Measurements from ENCODE around the gene FMN1.

The FMN1 gene

GRCh38 chr15:32870240-32871033, 324.1 kb downstream of the FMN1 start:
- no peaks in the 10 kb centered on the region for H3K27me3 ChIP-seq (ENCODE audit: control insufficient read depth, insufficient read depth, low read length)
- no peak overlapping the region for H3K9ac ChIP-seq (ENCODE audit: low read length)
- H3K9me3 ChIP-seq (ENCODE audit: control insufficient read depth, low read depth, low read length) = no peaks in the 10 kb centered on the region
- H3K27ac ChIP-seq (ENCODE audit: low read length) = no peak overlapping the region
- H3K4me1 ChIP-seq (ENCODE audit: control insufficient read depth, low read depth, low read length) = peaks cover 9% of the 10 kb centered on the region
- H3K4me3 ChIP-seq (ENCODE audit: low read length) = no peak overlapping the region
- H3K36me3 ChIP-seq (ENCODE audit: control insufficient read depth, low read depth, low read length) = no peaks in the 10 kb centered on the region

GRCh38 chr15:32869776-32870175, 324.7 kb downstream of the FMN1 start:
- no peak overlapping the region for H3K27ac ChIP-seq (ENCODE audit: low read length)
- no peak overlapping the region for H3K9ac ChIP-seq (ENCODE audit: low read length)
- H3K4me1 ChIP-seq (ENCODE audit: control insufficient read depth, low read depth, low read length) = peaks cover 9% of the 10 kb centered on the region

GRCh38 chr15:32867313-32867626, 327.2 kb downstream of the FMN1 start:
- Histone ChIP-seq H3K9ac (ENCODE audit: low read length) (no peak overlapping the region), H3K4me1 (ENCODE audit: control insufficient read depth, low read depth, low read length) (peaks cover 9% of the 10 kb centered on the region), H3K4me3 (ENCODE audit: low read length) (no peak overlapping the region), H3K27ac (ENCODE audit: low read length) (no peak overlapping the region), H3K36me3 (ENCODE audit: control insufficient read depth, low read depth, low read length) (no peaks in the 10 kb centered on the region), H3K9me3 (ENCODE audit: control insufficient read depth, low read depth, low read length) (no peaks in the 10 kb centered on the region), H3K27me3 (ENCODE audit: control insufficient read depth, insufficient read depth, low read length) (no peaks in the 10 kb centered on the region)

More at GRCh38 chr15:32869776-32870175, 324.7 kb downstream of the FMN1 start:
- H3K27me3 ChIP-seq (ENCODE audit: control insufficient read depth, insufficient read depth, low read length) = no peaks in the 10 kb centered on the region
- no peak overlapping the region for H3K4me3 ChIP-seq (ENCODE audit: low read length)
- H3K36me3 ChIP-seq (ENCODE audit: control insufficient read depth, low read depth, low read length) = no peaks in the 10 kb centered on the region
- H3K9me3 ChIP-seq (ENCODE audit: control insufficient read depth, low read depth, low read length) = no peaks in the 10 kb centered on the region

GRCh38 chr15:32866454-32867312, 327.8 kb downstream of the FMN1 start:
- Histone ChIP-seq H3K27ac (ENCODE audit: low read length) (no peak overlapping the region), H3K4me3 (ENCODE audit: low read length) (no peak overlapping the region)

GRCh38 chr15:32864841-32865240, 329.7 kb downstream of the FMN1 start:
- Histone ChIP-seq H3K4me3 (ENCODE audit: low read length) (no peak overlapping the region), H3K9me3 (ENCODE audit: control insufficient read depth, low read depth, low read length) (no peaks in the 10 kb centered on the region), H3K4me1 (ENCODE audit: control insufficient read depth, low read depth, low read length) (peaks cover 20% of the 10 kb centered on the region), H3K9ac (ENCODE audit: low read length) (no peak overlapping the region), H3K27me3 (ENCODE audit: control insufficient read depth, insufficient read depth, low read length) (no peaks in the 10 kb centered on the region), H3K27ac (ENCODE audit: low read length) (no peak overlapping the region), H3K36me3 (ENCODE audit: control insufficient read depth, low read depth, low read length) (no peaks in the 10 kb centered on the region)

More at GRCh38 chr15:32866454-32867312, 327.8 kb downstream of the FMN1 start:
- no peak overlapping the region for H3K9ac ChIP-seq (ENCODE audit: low read length)
- H3K4me1 ChIP-seq (ENCODE audit: control insufficient read depth, low read depth, low read length) = peaks cover 13% of the 10 kb centered on the region
- no peaks in the 10 kb centered on the region for H3K9me3 ChIP-seq (ENCODE audit: control insufficient read depth, low read depth, low read length)
- H3K27me3 ChIP-seq (ENCODE audit: control insufficient read depth, insufficient read depth, low read length) = no peaks in the 10 kb centered on the region
- H3K36me3 ChIP-seq (ENCODE audit: control insufficient read depth, low read depth, low read length) = no peaks in the 10 kb centered on the region

GRCh38 chr15:32864051-32864450, 330.5 kb downstream of the FMN1 start:
- no peaks in the 10 kb centered on the region for H3K9me3 ChIP-seq (ENCODE audit: control insufficient read depth, low read depth, low read length)
- H3K4me3 ChIP-seq (ENCODE audit: low read length) = no peak overlapping the region
- H3K27ac ChIP-seq (ENCODE audit: low read length) = no peak overlapping the region
- H3K4me1 ChIP-seq (ENCODE audit: control insufficient read depth, low read depth, low read length) = peaks cover 20% of the 10 kb centered on the region
- no peaks in the 10 kb centered on the region for H3K27me3 ChIP-seq (ENCODE audit: control insufficient read depth, insufficient read depth, low read length)
- H3K9ac ChIP-seq (ENCODE audit: low read length) = no peak overlapping the region
- no peaks in the 10 kb centered on the region for H3K36me3 ChIP-seq (ENCODE audit: control insufficient read depth, low read depth, low read length)

GRCh38 chr15:32861761-32862160, 332.8 kb downstream of the FMN1 start:
- Histone ChIP-seq H3K9me3 (ENCODE audit: control insufficient read depth, low read depth, low read length) (no peaks in the 10 kb centered on the region), H3K27me3 (ENCODE audit: control insufficient read depth, insufficient read depth, low read length) (no peaks in the 10 kb centered on the region), H3K27ac (ENCODE audit: low read length) (no peak overlapping the region), H3K4me1 (ENCODE audit: control insufficient read depth, low read depth, low read length) (peaks cover 17% of the 10 kb centered on the region), H3K9ac (ENCODE audit: low read length) (no peak overlapping the region), H3K36me3 (ENCODE audit: control insufficient read depth, low read depth, low read length) (no peaks in the 10 kb centered on the region), H3K4me3 (ENCODE audit: low read length) (no peak overlapping the region)

- H3K36me3 ChIP-seq (ENCODE audit: control insufficient read depth, low read depth, low read length) = no peaks in the 10 kb centered on the region
- no peak overlapping the region for H3K27ac ChIP-seq (ENCODE audit: low read length)
- H3K4me3 ChIP-seq (ENCODE audit: low read length) = no peak overlapping the region
- H3K4me1 ChIP-seq (ENCODE audit: control insufficient read depth, low read depth, low read length) = peaks cover 16% of the 10 kb centered on the region
- no peak overlapping the region for H3K9ac ChIP-seq (ENCODE audit: low read length)
- no peaks in the 10 kb centered on the region for H3K27me3 ChIP-seq (ENCODE audit: control insufficient read depth, insufficient read depth, low read length)
- no peaks in the 10 kb centered on the region for H3K9me3 ChIP-seq (ENCODE audit: control insufficient read depth, low read depth, low read length)
These were observed 333.3 kb downstream of the FMN1 start for GRCh38 chr15:32861174-32861573.

GRCh38 chr15:32859996-32860395, 334.5 kb downstream of the FMN1 start:
- peaks cover 23% of the 10 kb centered on the region for H3K4me1 ChIP-seq (ENCODE audit: control insufficient read depth, low read depth, low read length)
- no peak overlapping the region for H3K9ac ChIP-seq (ENCODE audit: low read length)
- H3K27me3 ChIP-seq (ENCODE audit: control insufficient read depth, insufficient read depth, low read length) = no peaks in the 10 kb centered on the region
- H3K27ac ChIP-seq (ENCODE audit: low read length) = no peak overlapping the region
- H3K4me3 ChIP-seq (ENCODE audit: low read length) = no peak overlapping the region
- H3K9me3 ChIP-seq (ENCODE audit: control insufficient read depth, low read depth, low read length) = no peaks in the 10 kb centered on the region
- H3K36me3 ChIP-seq (ENCODE audit: control insufficient read depth, low read depth, low read length) = no peaks in the 10 kb centered on the region

- no peak overlapping the region for H3K9ac ChIP-seq (ENCODE audit: low read length)
- H3K9me3 ChIP-seq (ENCODE audit: control insufficient read depth, low read depth, low read length) = no peaks in the 10 kb centered on the region
- no peaks in the 10 kb centered on the region for H3K27me3 ChIP-seq (ENCODE audit: control insufficient read depth, insufficient read depth, low read length)
- no peak overlapping the region for H3K4me3 ChIP-seq (ENCODE audit: low read length)
- H3K27ac ChIP-seq (ENCODE audit: low read length) = no peak overlapping the region
- peaks cover 23% of the 10 kb centered on the region for H3K4me1 ChIP-seq (ENCODE audit: control insufficient read depth, low read depth, low read length)
- H3K36me3 ChIP-seq (ENCODE audit: control insufficient read depth, low read depth, low read length) = no peaks in the 10 kb centered on the region
These were observed 335.3 kb downstream of the FMN1 start for GRCh38 chr15:32859251-32859650.

- Histone ChIP-seq H3K9me3 (ENCODE audit: control insufficient read depth, low read depth, low read length) (no peaks in the 10 kb centered on the region), H3K27ac (ENCODE audit: low read length) (no peak overlapping the region), H3K27me3 (ENCODE audit: control insufficient read depth, insufficient read depth, low read length) (no peaks in the 10 kb centered on the region), H3K9ac (ENCODE audit: low read length) (no peak overlapping the region), H3K36me3 (ENCODE audit: control insufficient read depth, low read depth, low read length) (no peaks in the 10 kb centered on the region), H3K4me3 (ENCODE audit: low read length) (no peak overlapping the region), H3K4me1 (ENCODE audit: control insufficient read depth, low read depth, low read length) (peaks cover 27% of the 10 kb centered on the region)
These were observed 336.8 kb downstream of the FMN1 start for GRCh38 chr15:32857732-32858131.

All from iPS-18a (cell line).